Measurements from ENCODE around the gene ARHGEF7.

GRCh38 chr13:111110054-111110453 lies 5.1 kb upstream of the ARHGEF7 start:
- TF ChIP-seq EZH2phosphoT487 (IDR thresholded peaks at IDR 0.05; ENCODE audit: borderline replicate concordance, low read depth, low read length) (no peak), CTCF (conservative IDR thresholded peaks at IDR 0.05; ENCODE audit: low read length) (no peak)
